Measurements from ENCODE around the gene CLSTN1.
"Not testable (repeated sequence)": the region's sequence is repeated elsewhere in the genome, so short reads cannot be mapped to it uniquely, and the experiment has no call there.

Gene CLSTN1

DNA sequence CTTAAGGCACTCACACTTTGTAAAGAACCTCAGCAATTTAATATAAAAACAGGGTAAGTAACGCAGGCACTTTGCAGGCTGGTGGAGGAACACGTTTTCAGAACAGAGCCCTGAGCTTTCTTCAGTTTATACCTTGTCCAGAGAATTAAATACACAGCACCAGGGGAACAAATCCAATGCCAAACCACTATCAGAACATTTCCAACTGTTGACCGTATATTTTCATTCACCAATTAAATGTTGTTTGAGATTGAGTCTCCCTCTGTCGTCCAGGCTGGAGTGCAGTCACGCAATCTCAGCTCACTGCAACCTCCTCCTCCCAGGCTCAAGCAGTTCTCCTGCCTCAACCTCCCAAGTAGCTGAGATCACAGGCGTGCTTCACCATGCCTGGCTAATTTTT, 29.7 kb downstream of the CLSTN1 start:
- DNase-seq = no peak

GRCh38 chr1:9793291-9793690, 30.5 kb downstream of the CLSTN1 start:
- no peak for DNase-seq

DNA sequence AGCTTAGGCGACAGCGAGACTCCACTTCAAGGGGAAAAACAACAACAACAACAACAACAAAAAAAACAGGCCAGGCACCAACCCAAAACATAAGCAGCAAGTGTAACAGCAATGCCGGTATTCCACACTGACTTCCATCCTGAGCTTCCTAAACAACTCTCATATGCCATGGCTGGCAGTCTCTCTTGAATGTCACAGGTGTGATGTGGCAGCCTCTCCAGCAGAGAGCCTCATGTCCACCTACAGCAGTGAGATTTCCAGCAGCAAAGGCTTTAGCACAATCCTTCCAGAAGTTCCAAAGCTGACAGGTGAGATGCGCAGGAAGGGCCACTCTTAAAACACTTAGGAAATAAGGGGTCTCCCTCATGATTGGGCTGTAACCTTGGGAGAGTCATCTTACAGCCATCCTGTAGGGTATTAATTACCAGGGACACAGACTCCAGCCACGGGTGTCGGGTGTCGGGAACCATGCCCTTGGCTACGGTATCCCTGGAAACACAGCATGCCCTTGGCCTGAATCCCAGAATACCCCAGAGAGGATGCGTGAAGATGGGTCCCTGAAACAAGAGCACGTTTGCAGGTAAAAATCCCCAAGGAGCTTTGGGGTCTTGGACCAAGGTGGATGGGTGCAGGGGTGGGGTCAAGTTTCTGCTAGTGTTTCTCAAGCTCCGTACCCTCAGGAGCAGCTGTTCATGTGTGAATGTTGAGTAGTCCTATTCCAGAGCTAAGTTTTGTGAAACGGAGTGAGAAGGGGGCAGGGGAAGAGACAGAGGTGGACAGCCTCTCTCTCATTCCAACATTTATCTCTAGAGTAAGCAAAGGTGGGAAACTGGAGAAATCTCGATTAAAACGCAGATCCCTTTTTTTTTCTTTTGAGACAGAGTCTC, 31.4 kb downstream of the CLSTN1 start:
- DNase-seq = peak; percentile 89

DNA sequence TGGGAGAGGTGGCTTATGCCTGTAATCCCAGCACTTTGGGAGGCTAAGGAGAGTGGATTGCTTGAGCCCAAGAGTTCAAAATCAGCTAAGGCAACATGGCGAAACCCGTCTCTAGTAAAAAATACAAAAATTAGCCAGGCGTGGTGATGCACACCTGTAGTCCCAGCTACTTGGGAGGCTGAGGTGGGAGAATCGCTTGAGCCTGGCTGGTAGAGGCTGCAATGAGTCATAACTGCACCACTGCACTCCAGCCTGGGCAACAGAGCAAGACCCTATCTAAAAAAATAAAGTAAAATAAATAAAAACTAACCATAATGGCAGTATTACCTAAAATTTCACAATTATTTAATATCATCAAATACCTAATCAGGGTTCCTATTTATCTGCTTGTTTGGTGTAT, 34.1 kb downstream of the CLSTN1 start:
- not testable (repeated sequence) for DNase-seq

GRCh38 chr1:9787702-9788101, 36.1 kb downstream of the CLSTN1 start:
- DNase-seq = no peak

GRCh38 chr1:9785406-9785805, 38.4 kb downstream of the CLSTN1 start:
- no peak for DNase-seq

DNA sequence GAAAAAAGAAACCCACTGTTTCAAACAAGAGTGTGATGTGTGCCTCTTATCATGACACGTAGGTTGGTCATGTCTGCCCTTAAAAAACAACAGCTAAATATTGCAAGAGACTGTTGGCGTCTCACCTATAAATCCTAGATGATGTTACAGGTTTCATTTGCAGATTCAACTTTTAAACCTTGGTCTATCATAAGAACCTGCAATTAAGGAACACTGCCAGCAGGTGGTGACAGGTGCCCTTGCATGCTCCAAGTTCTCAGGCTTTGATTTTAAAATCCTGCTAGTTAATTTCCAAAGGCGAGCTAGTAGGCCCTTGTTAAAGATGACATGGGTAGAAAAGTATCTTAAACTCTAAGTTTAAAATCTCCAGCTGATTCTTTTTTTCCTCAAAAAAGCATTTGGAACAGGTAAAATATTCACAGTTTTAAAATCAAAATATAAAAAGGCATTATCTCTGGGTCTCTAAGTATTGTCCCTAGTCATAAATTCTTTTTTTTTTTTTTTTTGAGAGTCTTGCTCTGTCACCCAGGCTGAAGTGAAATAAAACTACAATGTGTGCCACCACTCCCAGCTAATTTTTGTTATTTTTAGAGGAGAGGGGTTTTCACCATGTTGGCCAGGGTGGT, 39.1 kb downstream of the CLSTN1 start:
- peak; percentile 52 for DNase-seq

- DNase-seq = no peak
Observed at GRCh38 chr1:9782897-9783296, 40.9 kb downstream of the CLSTN1 start.

DNA sequence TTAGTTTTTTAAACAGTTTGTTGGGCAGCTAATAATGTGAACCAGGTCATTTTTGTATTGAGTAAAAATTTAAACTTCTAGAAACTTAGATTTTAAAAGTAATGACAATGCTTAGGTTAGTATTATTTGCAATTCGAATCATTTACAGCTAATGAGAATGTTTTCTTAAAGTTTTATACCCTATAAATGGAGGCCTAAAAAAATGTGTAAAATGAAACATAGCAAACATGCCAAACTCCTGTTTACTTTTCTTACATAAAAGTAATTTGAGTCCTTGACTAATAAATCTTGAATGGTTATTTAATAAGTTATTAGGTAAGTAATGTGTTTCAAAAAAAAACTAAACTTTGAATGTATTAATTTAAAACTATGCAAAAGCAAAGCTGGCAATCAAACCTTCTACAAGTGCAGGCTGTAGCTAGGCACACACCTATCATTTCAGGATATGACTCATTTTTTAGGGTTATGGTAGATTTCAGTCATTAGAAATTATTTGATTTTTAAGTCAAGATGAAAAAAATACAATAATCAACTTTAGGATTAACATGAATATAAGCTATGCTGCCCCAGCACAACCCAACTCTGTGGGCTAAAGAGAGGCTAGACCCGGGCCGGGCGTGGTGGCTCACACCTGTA, 41.5 kb downstream of the CLSTN1 start:
- DNase-seq = no peak

GRCh38 chr1:9780554-9781110, 43.1 kb downstream of the CLSTN1 start:
- no peak for DNase-seq

- no peak for DNase-seq
Observed at GRCh38 chr1:9778905-9779304, 44.9 kb downstream of the CLSTN1 start.

- no peak for DNase-seq
Observed at GRCh38 chr1:9776685-9777084, 47.1 kb downstream of the CLSTN1 start.

DNA sequence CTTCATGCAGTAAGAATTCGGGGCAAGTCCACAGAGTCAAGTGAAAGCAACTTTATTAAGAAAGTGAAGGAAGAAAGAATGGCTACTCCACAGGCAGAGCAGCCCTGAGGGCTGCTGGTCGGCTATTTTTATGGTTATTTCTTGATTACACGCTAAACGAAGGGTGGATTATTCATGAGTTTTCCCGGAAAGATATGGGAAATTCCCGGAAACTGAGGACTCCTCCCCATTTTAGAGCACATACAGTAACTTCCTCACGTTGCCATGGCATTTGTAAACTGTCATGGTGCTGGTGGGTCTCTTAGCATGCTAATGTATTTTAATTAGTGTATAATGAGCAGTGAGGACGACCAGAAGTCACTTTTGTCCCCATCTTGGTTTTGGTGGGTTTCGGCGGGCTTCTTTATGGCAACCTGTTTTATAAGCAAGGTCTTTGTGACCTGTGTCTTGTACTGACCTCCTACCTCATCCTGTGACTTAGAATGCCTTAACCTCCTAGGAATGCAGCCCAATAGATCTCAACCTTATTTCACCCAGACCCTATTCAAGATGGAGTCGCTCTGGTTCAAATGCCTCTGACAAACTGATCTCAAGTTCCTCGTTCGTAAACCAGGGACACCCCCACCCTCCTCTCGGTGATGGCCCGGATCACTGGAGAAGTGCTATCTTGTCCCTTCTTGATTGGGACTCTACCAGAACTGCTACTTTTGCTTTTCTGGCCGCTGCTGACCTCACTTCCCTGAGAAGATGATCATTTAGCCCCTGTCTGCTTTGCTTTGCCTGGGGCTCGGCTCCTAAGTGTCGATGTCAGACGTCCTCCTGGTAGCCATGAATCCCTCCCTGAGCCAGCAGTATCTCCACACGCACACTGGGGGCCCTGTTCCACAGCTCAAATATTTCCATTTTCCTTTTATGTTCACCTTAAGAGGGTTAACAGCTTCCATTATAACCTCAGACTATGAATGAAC, 48.8 kb downstream of the CLSTN1 start:
- DNase-seq = no peak

DNA sequence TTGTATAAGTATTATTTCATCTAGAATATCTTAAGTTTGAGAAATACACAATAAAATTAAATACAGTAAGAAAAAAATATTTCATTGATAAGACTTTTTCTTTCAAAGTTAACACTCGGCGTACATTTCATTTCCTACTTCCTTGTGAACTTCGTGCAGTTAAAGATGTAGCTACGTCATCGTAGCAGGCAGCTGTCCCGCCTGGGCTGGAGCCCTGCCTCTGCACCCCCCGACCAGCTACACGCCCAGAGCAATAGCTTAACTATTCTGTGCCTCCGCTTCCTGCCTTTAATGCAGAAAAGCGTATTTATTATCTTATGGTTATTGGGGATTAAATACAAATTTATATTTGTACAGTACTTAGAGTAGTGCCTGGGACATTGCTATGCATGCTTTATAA, 53.5 kb downstream of the CLSTN1 start:
- no peak for DNase-seq

DNA sequence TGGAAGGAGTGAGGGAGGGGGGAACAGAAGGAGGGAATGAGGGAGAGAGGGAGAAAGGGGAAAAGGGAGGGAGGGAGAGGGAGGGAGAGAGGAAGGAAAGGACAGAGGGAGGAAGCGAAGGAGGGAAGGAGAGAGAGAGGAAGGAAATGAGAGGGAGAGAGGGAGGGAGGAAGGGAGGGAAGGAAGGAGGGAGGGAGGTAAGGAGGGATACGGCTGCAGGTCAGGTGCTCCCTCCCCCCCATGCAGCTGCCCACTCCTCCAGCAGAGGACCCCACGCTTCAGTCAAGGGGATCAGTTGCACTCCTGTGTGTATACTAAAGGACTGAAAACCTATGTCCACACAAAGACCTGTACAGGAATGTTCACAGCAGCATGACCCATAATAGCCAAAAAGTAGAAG, 54.8 kb downstream of the CLSTN1 start:
- DNase-seq = no peak

DNA sequence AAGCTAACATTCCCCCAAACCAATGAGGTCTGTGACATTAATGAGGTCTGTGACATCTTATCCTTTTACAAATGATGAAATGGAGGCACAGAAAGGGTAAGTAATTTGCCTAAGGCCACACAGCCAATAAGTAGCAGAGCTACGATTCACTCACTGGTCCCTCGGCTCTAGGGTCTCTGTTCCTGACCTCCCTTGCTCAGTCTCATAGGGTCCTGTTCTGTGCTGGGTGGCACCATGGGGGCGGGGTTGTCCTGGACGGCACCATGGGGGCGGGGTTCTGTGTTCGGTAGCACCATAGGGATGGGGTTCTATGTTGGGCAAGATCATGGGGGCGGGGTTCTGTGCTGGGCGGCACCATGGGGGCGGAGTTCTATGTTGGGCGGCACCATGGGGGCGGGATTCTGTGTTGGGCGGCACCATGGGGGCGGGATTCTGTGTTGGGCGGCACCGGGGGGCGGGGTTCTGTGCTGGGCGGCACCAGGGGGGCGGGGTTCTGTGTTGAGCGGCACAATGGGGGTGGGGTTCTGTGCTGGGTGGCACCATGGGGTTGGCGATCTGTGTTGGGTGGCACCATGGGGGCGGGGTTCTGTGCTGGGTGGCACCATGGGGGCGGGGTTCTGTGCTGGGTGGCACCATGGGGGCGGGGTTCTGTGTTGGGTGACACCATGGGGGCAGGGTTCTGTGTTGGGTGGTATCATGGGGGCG, 55.6 kb downstream of the CLSTN1 start:
- DNase-seq = no peak

DNA sequence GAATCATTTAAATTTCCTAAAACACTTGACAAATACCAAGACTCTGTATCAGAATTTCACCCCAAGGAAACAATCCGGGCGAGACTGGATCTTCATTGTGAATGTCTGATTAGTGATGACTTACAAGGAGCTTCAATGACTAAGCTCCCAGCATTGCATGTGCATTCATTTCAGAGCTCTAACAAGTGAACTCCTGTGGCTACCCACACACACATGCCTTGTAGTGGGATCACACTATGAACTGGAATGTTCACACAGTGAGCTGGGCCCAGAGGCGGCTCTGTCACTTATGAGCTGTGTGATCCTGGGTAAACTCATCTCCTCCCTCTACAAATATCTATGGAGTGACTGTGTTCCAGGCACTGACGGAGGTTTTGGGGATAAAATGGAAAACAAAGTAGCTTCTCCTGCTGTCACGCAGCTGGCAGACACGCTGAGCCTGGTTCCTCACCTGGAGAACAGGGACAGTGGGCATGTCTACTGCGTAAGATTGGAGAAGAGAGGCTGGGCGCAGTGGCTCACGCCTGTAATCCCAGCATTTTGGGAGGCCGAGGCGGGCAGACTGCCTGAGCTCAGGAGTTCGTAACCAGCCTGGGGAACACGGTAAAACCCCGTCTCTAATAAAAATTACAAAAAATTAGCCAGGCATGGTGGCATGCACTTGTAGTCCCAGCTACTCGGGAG, 56.9 kb downstream of the CLSTN1 start:
- no peak for DNase-seq

DNA sequence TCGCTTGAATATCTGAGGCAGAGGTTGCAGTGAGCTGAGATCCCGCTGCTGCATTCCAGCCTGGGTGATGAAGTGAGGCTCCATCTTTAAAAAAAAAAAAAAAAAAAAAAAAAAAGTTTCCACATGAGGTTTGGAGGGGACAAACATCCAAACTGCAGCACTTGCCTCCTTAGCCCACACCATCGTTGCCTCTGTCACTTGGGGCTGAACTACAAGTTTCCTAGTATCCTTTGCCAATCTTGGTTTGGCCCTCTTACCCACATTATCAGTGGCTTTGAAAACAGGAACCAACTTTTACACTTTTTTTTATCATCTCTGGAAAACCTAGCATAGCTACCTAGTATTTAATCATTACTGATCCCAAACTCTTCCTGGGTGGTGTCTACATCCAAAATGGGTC, 59.2 kb downstream of the CLSTN1 start:
- no peak for DNase-seq

DNA sequence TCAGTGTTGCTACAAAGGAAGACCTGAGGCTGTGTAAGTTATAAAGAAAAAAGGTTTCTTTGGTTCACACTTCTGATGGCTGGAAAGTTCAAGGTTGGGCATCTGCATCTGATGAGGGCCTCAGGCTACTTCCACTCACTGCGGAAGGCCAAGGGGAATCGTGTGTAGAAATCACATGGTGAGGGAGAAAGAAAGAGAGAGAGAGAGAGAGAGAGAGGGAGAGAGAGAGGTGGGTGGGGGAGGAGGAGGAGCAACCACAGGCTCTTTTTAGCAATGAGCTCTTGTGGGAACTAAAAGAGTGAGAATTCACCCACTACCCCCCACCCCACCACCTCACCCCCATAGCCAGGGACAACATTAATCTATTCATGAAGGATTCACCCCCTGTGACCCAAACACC, 59.9 kb downstream of the CLSTN1 start:
- DNase-seq = no peak

- DNase-seq = not testable (repeated sequence)
Observed at GRCh38 chr1:9762446-9762845, 61.3 kb downstream of the CLSTN1 start.

- DNase-seq = no peak
Observed at GRCh38 chr1:9761855-9762254, 61.9 kb downstream of the CLSTN1 start.
